ENCODE data around the gene TMEM39A. TPM values are rescaled to one million over a fixed set of nuclear protein-coding genes. Genes with fewer than 3 reads are reported as not detected.
A peak's percentile ranks its signal among the peaks of the same experiment; 100 is the strongest.

Gene TMEM39A
- total RNA-seq, 4 donors from 2014 or later: 21.0 to 29.8 (median 27.5) TPM

GRCh38 chr3:119481079-119481478, 17.7 kb upstream of the TMEM39A start:
- Histone ChIP-seq H3K27ac (no peak overlapping the region), H3K36me3 (peaks cover 54% of the 10 kb centered on the region), H3K4me3 (no peak overlapping the region), H3K9me3 (no peaks in the 10 kb centered on the region), H3K27me3 (no peaks in the 10 kb centered on the region), H3K4me1 (no peaks in the 10 kb centered on the region)
- WGBS: 61% methylated on average over 2 of the region's 2 CpGs
- TF ChIP-seq POLR2A (IDR thresholded peaks at IDR 0.05) (no peak), POLR2AphosphoS5 (IDR thresholded peaks at IDR 0.05) (no peak), EP300 (IDR thresholded peaks at IDR 0.05) (no peak)
- TF ChIP-seq, protein P1, sequence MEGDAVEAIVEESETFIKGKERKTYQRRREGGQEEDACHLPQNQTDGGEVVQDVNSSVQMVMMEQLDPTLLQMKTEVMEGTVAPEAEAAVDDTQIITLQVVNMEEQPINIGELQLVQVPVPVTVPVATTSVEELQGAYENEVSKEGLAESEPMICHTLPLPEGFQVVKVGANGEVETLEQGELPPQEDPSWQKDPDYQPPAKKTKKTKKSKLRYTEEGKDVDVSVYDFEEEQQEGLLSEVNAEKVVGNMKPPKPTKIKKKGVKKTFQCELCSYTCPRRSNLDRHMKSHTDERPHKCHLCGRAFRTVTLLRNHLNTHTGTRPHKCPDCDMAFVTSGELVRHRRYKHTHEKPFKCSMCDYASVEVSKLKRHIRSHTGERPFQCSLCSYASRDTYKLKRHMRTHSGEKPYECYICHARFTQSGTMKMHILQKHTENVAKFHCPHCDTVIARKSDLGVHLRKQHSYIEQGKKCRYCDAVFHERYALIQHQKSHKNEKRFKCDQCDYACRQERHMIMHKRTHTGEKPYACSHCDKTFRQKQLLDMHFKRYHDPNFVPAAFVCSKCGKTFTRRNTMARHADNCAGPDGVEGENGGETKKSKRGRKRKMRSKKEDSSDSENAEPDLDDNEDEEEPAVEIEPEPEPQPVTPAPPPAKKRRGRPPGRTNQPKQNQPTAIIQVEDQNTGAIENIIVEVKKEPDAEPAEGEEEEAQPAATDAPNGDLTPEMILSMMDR (IDR thresholded peaks at IDR 0.05): no peak
- DNase-seq (ENCODE audit: low spot score in 2 of 2): no peak

GRCh38 chr3:119470866-119471265, 7.5 kb upstream of the TMEM39A start:
- H3K36me3 ChIP-seq: peaks cover 17% of the 10 kb centered on the region

DNA sequence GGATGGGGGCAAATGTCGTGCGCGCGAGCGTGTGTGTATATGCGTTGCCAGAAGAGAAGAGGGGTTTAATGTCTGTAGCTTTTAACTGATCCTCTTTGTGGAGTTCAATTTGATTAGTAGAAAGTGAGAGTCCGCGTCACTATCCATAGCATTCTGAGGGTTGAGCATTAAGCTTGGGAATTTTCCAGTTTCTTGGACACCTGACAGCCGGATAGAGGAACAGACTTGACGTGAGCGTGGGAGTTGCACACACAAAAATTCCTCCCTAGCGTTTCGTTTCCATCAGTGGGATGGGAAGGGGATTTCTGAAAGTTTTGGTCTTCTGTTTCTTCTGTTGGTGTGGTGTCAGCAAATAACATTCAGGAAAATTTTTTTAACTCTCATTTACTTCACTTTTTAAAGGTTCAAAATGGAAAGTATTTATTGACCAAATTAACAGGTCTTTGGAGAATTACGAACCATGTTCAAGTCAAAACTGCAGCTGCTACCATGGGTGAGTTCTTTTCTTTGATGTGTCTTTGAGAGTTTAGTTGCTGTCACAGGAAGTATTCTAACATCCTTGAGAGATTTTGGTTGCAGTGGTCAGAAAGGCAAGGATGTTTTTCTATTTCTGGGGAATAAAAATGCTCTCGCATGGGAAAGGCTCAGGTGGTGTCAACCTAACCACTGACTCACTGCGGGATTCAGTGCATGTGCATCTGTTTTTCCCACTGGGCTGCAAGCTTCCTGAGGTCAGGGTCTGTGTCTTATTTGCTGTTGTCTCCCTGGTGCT, 6.2 kb upstream of the TMEM39A start:
- H3K36me3 ChIP-seq: peaks cover 17% of the 10 kb centered on the region
- H3K9me3 ChIP-seq: no peaks in the 10 kb centered on the region
- no peaks in the 10 kb centered on the region for H3K27me3 ChIP-seq
- TF ChIP-seq EP300 (IDR thresholded peaks at IDR 0.05) (no peak), POLR2A (IDR thresholded peaks at IDR 0.05) (no peak), POLR2AphosphoS5 (IDR thresholded peaks at IDR 0.05) (no peak)
- TF ChIP-seq, protein P1 (IDR thresholded peaks at IDR 0.05): no peak
- DNase-seq (ENCODE audit: low spot score in 2 of 2): no peak
- peak overlapping the region; percentile 83 for H3K4me3 ChIP-seq
- 15% methylated on average over 11 of the region's 16 CpGs for WGBS
- peaks cover 16% of the 10 kb centered on the region for H3K4me1 ChIP-seq
- no peak overlapping the region for H3K27ac ChIP-seq

More at GRCh38 chr3:119470866-119471265, 7.5 kb upstream of the TMEM39A start:
- Histone ChIP-seq H3K27ac (no peak overlapping the region), H3K9me3 (no peaks in the 10 kb centered on the region), H3K4me3 (no peak overlapping the region), H3K4me1 (peaks cover 16% of the 10 kb centered on the region), H3K27me3 (no peaks in the 10 kb centered on the region)
- WGBS: 90% methylated on average over 6 of the region's 6 CpGs
- no peak for DNase-seq (ENCODE audit: low spot score in 2 of 2)
- TF ChIP-seq EP300 (IDR thresholded peaks at IDR 0.05) (no peak), POLR2AphosphoS5 (IDR thresholded peaks at IDR 0.05) (no peak), POLR2A (IDR thresholded peaks at IDR 0.05) (no peak)
- TF ChIP-seq, protein P1 (IDR thresholded peaks at IDR 0.05): no peak

GRCh38 chr3:119468041-119468440, 4.6 kb upstream of the TMEM39A start:
- 76% methylated on average over 2 of the region's 2 CpGs for WGBS

DNA sequence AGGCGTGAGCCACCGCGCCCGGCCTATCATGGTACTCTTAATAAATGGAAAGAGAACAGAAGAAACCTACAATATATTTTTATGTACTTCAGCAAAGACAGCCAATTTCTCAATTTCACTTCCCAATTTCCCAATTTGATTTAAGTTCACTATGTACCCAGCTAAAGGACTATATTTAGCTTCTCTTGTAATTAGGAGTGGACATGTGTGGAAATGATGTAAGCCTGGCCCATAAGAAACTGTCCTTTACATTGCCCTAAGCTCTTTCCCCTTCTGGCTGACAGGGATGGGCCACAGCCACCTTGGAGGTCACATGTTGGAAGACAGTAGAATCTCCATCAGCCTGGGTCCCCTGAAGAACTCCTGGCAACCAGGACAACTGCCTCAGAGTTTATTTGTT, 6.2 kb downstream of the TMEM39A start:
- H3K4me1 ChIP-seq: peaks cover 25% of the 10 kb centered on the region
- no peak for DNase-seq (ENCODE audit: low spot score in 2 of 2)
- H3K27ac ChIP-seq: no peak overlapping the region
- WGBS: 68% methylated on average over 4 of the region's 4 CpGs
- no peaks in the 10 kb centered on the region for H3K27me3 ChIP-seq
- TF ChIP-seq POLR2A (IDR thresholded peaks at IDR 0.05): no peak
- TF ChIP-seq, protein P1 (IDR thresholded peaks at IDR 0.05): no peak
- no peak for TF ChIP-seq POLR2AphosphoS5 (IDR thresholded peaks at IDR 0.05)
- no peak for TF ChIP-seq EP300 (IDR thresholded peaks at IDR 0.05)
- peaks cover 76% of the 10 kb centered on the region for H3K36me3 ChIP-seq
- no peak overlapping the region for H3K4me3 ChIP-seq
- H3K9me3 ChIP-seq: no peaks in the 10 kb centered on the region

More at GRCh38 chr3:119468041-119468440, 4.6 kb upstream of the TMEM39A start:
- H3K27me3 ChIP-seq: no peaks in the 10 kb centered on the region
- no peak overlapping the region for H3K27ac ChIP-seq
- TF ChIP-seq POLR2A (IDR thresholded peaks at IDR 0.05): no peak
- TF ChIP-seq, protein P1 (IDR thresholded peaks at IDR 0.05): no peak
- peaks cover 8% of the 10 kb centered on the region for H3K36me3 ChIP-seq
- H3K4me3 ChIP-seq: no peak overlapping the region
- no peak for DNase-seq (ENCODE audit: low spot score in 2 of 2)
- no peaks in the 10 kb centered on the region for H3K9me3 ChIP-seq
- H3K4me1 ChIP-seq: peaks cover 21% of the 10 kb centered on the region
